ENCODE data around the gene GAB2.

The GAB2 gene

DNA sequence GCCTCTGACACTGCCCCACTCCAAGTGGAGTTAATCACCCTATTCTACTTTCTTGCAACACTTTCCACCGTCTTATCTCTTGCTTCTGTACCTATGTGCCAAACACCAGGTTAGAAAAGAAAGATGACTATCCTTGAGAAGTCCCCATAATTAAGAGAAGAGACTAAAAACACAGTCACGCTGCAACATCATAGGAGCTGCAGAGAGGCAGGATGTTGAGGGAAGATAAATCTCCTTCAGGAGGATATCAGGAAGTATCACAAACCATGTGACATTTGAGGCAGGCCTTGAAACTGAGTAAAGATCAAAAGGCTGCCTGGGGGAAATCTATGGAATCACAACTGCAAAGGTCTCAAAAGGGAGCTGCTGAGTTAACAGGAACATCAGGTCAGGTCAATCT lies 24.8 kb downstream of the GAB2 start:
- ATAC-seq (no peak), DNase-seq (no peak)

DNA sequence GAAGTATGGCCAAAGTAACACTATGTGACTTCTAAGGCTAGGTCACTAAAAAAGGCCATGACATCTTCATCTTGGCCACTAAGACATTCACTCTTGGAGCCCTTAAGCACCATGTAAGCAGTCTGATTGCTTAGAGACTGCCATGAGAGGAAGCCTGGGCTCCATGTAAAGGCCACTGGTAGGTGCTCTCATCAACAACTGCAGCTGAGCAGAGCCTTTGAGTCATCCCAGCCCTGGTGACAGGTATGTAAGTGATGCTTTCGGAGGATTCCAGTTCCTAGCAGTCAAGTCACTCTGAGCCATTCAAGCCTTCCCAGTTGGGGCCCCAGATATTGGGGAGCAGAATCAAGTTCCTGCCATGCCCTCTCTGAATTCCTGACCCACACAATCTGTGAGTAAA lies 26.2 kb downstream of the GAB2 start:
- no peak for ATAC-seq
- DNase-seq: no peak
- peaks cover 0 to 5% of the 10 kb centered on the region in 2 donors for H3K9me3 Mint-ChIP-seq
- H3K4me3 Mint-ChIP-seq: no peak overlapping the region
- no peaks in the 10 kb centered on the region for H3K4me1 Mint-ChIP-seq
- no peak overlapping the region for H3K27ac Mint-ChIP-seq
- no peaks in the 10 kb centered on the region for H3K27me3 Mint-ChIP-seq

More for the DNA sequence above, 24.8 kb downstream of the GAB2 start:
- no peaks in the 10 kb centered on the region for H3K27me3 Mint-ChIP-seq
- H3K4me1 Mint-ChIP-seq: peaks cover 5% of the 10 kb centered on the region
- no peak overlapping the region for H3K27ac Mint-ChIP-seq
- no peaks in the 10 kb centered on the region for H3K9me3 Mint-ChIP-seq
- no peak overlapping the region for H3K4me3 Mint-ChIP-seq

DNA sequence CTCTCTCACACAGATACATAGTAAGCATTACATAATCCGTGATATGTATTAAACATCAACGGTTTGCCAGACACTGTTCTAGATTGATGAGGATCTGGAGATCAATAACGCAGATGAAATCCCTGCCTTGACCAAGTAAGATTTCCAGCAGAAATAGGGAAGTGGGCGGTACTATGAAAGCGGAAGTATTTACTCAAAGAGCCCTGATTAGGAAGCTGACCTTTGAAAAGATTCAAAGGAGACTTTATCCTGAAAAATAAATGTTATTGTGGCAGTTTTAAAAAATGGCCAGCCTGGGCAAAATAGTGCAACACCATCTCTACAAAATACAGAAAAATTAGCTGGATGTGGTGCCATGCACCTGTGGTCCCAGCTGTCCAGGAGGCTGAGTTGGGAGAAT lies 26.8 kb downstream of the GAB2 start:
- no peak overlapping the region for H3K4me3 Mint-ChIP-seq
- H3K27ac Mint-ChIP-seq: no peak overlapping the region
- DNase-seq: no peak
- peaks cover 0 to 5% of the 10 kb centered on the region in 2 donors for H3K9me3 Mint-ChIP-seq
- H3K4me1 Mint-ChIP-seq: no peaks in the 10 kb centered on the region
- ATAC-seq: no peak
- no peaks in the 10 kb centered on the region for H3K27me3 Mint-ChIP-seq

DNA sequence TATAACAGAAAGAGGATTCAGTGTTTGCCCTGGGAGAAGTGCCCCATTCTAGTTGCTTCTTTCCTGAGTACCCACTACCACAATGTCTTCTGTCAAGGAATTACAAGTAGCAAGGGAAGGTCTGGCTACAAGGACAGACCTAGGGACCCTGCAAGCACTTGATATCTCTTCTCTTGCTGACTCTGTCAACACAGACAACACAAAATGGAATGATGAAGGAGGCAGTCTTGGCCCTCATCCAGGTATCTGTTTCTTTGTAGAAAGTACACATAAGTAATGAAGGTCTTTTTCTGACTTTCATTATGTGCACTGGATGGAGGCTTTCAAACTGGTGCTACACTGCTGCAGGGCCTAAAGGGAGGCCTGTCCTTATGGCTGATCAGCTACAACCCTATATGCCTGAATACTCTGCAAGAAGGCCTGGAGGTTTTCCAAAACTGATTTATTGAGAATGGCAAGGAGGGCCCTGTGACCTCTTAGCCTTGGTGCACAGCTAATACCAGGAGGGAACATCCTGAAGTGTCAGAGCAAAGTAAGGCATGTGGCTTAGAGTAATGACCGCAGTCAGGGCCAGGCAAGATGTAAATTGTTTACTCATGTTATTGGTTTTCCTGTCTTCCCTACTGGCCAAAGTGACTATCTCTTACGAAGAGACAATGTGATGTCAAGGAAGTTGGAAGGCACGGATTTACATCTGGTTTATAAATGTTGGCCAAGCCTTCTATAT lies 31.2 kb downstream of the GAB2 start:
- peaks cover 23% of the 10 kb centered on the region in 2 donors for H3K9me3 Mint-ChIP-seq
- H3K4me3 Mint-ChIP-seq: no peak overlapping the region
- ATAC-seq (no peak), DNase-seq (no peak)
- no peaks in the 10 kb centered on the region for H3K27me3 Mint-ChIP-seq
- H3K27ac Mint-ChIP-seq: no peak overlapping the region
- no peaks in the 10 kb centered on the region for H3K4me1 Mint-ChIP-seq

DNA sequence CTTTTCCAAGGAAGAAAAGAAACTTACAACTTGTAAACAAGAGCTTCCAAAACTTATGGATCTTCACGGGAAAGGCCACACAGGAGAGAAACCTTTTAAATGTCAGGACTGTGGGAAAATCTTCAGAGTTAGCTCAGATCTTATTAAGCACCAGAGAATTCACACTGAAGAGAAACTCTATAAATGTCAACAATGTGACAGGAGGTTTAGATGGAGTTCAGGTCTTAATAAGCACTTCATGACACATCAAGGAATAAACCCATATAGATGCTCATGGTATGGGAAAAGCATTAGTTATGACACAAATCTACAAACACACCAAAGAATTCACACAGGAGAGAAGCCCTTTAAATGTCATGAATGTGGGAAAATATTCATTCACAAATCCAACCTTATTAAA lies 32.4 kb downstream of the GAB2 start:
- ATAC-seq (no peak), DNase-seq (no peak)
- H3K27ac Mint-ChIP-seq: no peak overlapping the region
- H3K9me3 Mint-ChIP-seq: peaks cover 23% of the 10 kb centered on the region in 2 donors
- H3K27me3 Mint-ChIP-seq: no peaks in the 10 kb centered on the region
- no peak overlapping the region for H3K4me3 Mint-ChIP-seq
- H3K4me1 Mint-ChIP-seq: no peaks in the 10 kb centered on the region

DNA sequence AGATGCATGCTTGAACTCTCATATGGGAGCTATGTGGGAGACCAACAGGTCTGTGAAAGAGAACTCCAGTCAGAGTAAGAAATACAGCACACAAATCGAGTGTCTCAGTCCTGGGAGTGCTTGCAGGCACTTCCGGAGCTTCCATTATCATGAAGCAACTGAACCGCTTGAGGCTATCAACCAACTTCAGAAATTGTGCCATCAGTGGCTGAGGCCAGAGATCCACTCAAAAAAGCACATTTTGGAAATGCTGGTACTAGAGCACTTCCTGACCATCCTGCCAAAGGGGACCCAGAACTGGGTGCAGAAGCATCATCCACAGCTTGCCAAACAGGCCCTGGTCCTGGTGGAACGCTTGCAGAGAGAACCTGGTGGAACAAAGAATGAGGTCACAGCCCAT lies 33.4 kb downstream of the GAB2 start:
- Mint-ChIP-seq H3K9me3 (peaks cover 23% of the 10 kb centered on the region in 2 donors), H3K4me1 (peaks cover under 1% of the 10 kb centered on the region), H3K27ac (no peak overlapping the region), H3K4me3 (no peak overlapping the region), H3K27me3 (no peaks in the 10 kb centered on the region)
- ATAC-seq (no peak), DNase-seq (no peak)

DNA sequence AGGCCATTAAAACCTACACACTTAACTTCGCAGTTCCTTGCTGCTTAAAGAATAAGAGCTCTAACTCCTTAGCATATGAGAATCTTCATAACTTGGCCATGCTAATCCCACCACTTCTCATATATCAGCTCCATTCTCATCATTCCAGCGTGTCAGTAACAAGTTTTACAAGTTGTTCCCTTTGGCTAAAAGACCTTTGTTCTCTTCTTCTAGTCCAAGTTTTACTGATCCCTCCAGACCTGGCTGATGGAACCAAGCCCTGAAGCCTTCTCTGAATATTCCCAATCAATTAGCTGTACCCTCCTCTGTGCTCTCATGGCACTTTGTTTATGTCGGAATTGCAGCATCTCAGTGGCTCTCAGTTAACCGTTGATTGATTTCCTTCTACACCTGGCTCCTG lies 35.8 kb downstream of the GAB2 start:
- DNase-seq (no peak), ATAC-seq (no peak)
- Mint-ChIP-seq H3K27me3 (no peaks in the 10 kb centered on the region), H3K9me3 (peaks cover 18 to 26% of the 10 kb centered on the region in 2 donors), H3K4me1 (peaks cover 8% of the 10 kb centered on the region), H3K4me3 (no peak overlapping the region), H3K27ac (peak overlapping the region in 1 of 2 donors; percentile 4)

DNA sequence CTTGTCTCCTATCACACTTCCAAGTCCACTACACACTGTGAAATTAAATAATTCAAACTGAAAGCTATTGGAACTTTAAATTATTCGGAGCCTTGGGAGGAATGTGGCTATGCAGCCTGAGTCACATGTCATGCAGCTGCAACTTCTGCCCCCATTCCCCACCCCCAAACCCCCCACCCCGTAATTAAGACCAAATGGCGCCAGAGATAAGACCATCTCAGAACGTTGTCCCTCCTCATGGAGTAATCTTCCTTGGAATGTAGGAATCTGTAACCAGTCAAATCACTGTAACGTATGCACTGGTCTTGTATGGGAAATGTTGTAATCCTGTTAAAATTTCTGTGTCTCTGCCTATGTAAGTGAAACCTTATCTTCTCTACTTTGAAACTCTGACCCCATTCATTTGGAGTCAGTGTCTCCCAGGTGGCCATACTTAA lies 37.0 kb downstream of the GAB2 start:
- peaks cover 8% of the 10 kb centered on the region for H3K4me1 Mint-ChIP-seq
- no peak for DNase-seq
- peaks cover 18 to 30% of the 10 kb centered on the region in 2 donors for H3K9me3 Mint-ChIP-seq
- H3K4me3 Mint-ChIP-seq: no peak overlapping the region
- H3K27ac Mint-ChIP-seq: no peak overlapping the region
- H3K27me3 Mint-ChIP-seq: no peaks in the 10 kb centered on the region
- ATAC-seq: no peak

DNA sequence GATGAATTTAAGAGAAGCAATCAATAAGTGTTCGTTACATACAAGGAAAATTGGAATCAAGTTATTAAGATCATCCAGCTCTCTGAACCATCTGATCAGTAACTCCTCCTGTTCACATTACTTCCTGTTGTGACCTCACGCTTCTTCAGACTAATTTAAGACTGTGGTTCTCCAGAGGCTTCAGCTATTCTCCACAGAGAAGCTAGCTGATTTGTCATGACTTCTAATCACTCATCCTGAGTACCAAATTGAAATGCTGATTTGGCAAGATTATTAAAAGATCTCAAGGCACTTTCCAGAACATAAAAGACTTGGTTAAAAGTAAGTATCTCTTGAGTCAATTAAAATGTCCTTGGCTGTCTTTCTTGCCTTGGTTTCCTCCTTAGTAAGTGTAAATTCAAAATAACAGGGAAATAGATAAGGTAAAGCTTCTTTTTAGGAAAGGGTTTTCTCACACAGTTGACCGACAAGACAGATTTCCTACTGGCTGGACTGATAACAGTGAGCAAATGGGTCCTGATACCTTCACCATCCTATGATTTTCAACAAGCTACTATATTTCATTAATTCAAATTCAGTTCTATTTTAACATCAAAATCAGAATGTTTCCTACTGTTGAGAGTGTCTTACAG lies 38.5 kb downstream of the GAB2 start:
- ATAC-seq (no peak), DNase-seq (no peak)
- H3K4me1 Mint-ChIP-seq: peaks cover 8% of the 10 kb centered on the region
- H3K9me3 Mint-ChIP-seq: peaks cover 5 to 15% of the 10 kb centered on the region in 2 donors
- H3K4me3 Mint-ChIP-seq: no peak overlapping the region
- no peak overlapping the region for H3K27ac Mint-ChIP-seq
- H3K27me3 Mint-ChIP-seq: no peaks in the 10 kb centered on the region

DNA sequence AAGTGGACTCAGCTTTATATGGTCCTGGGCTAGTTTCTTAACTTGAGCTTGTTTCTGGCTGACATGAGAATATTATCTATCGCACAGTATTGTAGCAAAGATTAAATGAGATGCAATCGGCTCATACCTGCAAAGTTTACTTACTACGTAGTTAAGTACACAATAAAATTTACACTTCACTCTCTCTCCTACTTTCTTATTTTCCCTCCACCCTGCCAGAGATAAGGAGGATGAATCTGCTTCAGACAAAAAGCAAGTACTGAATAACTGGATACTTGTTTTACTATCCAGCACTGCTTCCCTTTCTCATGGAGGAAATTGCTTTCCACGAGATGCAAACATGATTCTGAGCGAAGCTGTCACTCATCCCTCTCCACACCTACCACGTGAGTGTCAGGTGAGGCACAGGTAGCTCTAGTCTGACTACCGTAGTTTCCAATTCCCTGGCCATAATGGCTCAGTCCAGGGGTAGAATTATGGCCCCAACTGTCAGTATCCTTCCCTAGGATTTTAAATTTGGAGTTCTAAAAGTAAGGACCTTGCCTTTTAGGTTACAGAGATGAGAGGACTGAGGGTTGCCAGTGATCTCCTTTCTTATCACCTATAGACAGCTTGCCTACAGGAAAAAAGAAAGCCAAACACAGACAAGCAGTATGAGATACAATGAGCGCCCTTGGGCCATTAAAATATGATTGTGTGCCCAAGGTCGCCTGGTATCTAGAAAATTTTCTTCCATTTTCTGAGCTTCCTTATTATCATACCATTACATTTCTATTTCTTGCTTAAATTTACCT lies 39.8 kb downstream of the GAB2 start:
- ATAC-seq: no peak
- H3K4me1 Mint-ChIP-seq: peaks cover 8% of the 10 kb centered on the region

DNA sequence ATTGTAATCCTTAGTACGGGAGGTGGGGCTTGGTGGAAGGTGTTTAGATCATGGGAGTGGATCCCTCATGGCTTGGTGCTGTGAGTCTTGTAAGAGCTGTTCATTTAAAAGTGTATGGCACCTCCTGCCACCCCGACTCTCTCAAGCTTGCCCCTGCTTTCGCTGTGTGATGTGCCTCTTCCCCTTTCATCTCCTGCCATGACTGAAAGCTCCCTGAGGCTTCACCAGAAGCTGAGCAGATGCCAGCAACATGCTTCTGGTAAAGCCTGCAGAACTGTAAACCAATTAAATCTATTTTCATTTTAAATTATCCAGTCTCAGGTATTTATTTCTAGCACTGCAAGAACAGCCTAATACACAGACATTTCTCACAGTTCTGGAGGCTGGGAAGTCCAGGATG lies 40.8 kb downstream of the GAB2 start:
- peaks cover 0 to 8% of the 10 kb centered on the region in 2 donors for H3K9me3 Mint-ChIP-seq
- no peak overlapping the region for H3K4me3 Mint-ChIP-seq
- H3K27ac Mint-ChIP-seq: no peak overlapping the region
- no peak for DNase-seq
- no peaks in the 10 kb centered on the region for H3K27me3 Mint-ChIP-seq
- H3K4me1 Mint-ChIP-seq: peaks cover 8% of the 10 kb centered on the region
- ATAC-seq: no peak

More for the DNA sequence above, 39.8 kb downstream of the GAB2 start:
- Mint-ChIP-seq H3K27ac (peak overlapping the region in 1 of 2 donors; percentile 55), H3K27me3 (no peaks in the 10 kb centered on the region), H3K9me3 (peaks cover 0 to 8% of the 10 kb centered on the region in 2 donors), H3K4me3 (no peak overlapping the region)
- no peak for DNase-seq

DNA sequence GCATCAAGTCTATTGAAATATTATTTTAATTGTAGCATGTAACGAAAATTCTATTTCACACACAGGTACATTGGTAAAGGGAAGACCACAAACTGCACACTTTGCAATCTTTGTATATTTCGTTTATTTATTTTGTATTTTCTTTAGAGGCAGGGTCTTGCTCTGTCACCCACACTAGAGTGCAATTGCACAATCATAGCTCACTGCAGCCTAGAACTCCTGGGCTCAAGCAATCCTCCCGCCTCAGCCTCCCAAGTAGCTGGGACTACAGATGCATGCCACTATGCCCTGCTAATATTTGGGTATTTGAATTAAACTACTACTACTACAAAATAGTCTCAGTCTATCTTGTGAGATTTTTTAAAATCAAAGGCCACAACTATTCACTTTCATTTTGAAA lies 42.7 kb downstream of the GAB2 start:
- Mint-ChIP-seq H3K27ac (no peak overlapping the region), H3K27me3 (no peaks in the 10 kb centered on the region), H3K4me1 (peaks cover 8% of the 10 kb centered on the region), H3K9me3 (peaks cover 0 to 8% of the 10 kb centered on the region in 2 donors), H3K4me3 (no peak overlapping the region)
- DNase-seq: no peak
- no peak for ATAC-seq

DNA sequence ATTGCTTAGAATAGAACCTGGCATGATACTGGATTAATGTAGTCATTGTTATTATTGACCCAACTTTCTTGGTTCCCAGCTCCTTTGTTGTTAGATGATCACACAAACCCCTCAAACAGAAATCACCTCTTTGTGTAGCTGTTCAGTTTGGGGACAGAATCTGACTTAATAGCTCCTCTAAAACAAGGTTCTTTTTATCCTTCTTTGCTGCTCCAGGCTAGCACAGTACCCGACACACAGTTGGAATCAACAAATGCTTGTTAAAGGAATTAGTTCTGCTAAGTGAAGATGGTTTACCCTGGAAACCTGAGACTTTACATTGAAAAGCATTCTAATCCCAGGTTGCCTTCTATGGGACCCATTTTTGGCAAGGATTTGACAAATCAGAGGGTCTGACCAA lies 43.9 kb downstream of the GAB2 start:
- Mint-ChIP-seq H3K4me1 (peaks cover 2% of the 10 kb centered on the region), H3K27ac (no peak overlapping the region), H3K4me3 (no peak overlapping the region), H3K9me3 (peaks cover 0 to 8% of the 10 kb centered on the region in 2 donors), H3K27me3 (no peaks in the 10 kb centered on the region)
- DNase-seq: no peak
- no peak for ATAC-seq

DNA sequence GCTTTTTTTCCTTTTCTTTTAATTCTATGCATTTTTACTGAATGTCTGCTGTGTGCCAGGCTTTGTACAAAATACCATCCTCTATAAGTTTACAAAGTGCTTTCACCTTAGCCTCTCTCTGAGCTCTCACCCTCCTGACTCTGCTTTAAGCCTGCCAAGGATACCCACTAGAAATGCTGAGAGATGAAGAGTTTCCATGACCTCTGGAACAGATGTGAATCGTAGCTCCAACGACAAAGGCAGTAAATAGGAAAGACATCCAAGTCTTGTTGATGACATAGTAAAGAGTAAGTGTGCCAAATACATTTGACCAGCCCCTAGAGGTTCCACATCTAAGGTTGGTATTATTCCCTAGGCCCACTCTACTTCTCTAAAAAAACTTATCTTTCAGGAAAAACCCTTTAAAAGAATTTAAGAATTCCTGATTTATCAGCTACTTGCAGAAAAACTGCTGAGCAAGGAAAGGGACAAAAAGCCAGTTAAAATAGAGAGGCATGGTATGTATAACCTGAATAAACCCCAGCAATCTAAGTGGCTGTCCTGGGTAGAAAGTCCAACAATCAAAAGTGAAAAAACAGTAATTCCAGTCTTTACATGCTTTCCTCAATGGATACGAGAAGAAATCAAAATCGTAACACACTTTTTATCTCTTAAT lies 45.4 kb downstream of the GAB2 start:
- Mint-ChIP-seq H3K27ac (no peak overlapping the region), H3K9me3 (peaks cover 0 to 8% of the 10 kb centered on the region in 2 donors), H3K27me3 (no peaks in the 10 kb centered on the region), H3K4me1 (no peaks in the 10 kb centered on the region), H3K4me3 (no peak overlapping the region)
- ATAC-seq: no peak
- no peak for DNase-seq

DNA sequence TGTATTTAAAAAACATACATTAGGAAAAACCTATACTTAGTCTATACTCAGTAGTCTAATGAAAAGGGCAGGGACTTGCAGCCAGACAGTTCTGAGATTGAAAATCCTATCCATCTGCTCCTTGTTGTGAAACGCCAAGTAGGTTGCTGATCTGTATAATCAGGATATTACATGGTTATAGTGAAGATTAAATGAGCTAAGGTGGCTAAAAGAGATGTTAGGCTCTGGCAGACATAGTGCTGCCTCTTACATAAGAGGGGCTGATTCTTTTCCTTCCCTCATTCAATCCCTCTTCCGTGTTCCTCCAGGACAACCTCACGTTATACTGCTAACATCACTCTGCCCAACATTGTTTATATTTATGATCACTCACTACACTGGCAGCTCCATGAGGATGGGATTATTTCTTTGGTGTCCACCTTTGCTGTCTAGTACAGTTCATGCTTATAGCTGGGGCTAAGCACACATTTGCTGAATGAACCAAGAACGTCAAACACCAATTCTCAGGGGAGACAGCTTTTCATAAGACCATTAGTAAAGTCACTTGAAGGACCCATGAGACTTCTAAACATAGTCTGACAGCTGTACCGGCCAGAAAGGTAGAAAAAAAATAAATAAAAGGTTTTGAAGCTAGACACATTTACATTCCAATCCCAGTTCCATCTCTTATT lies 46.3 kb downstream of the GAB2 start:
- H3K9me3 Mint-ChIP-seq: no peaks in the 10 kb centered on the region
- H3K4me1 Mint-ChIP-seq: no peaks in the 10 kb centered on the region
- no peak overlapping the region for H3K27ac Mint-ChIP-seq
- no peak for DNase-seq
- H3K4me3 Mint-ChIP-seq: no peak overlapping the region
- no peak for ATAC-seq
- H3K27me3 Mint-ChIP-seq: no peaks in the 10 kb centered on the region
